HepG2 (cell line): ENCODE measurements around the gene USH2A.

Experiments used
- CBX5 ChIP-seq: sonication (generic); formaldehyde crosslinking; IDR thresholded peaks from 2 replicates; pipeline ENCODE4 v1.4.0; 2020; ENCODE audit warnings: missing genetic modification reagents, borderline replicate concordance
- CTCF ChIP-seq: sonication (generic); formaldehyde crosslinking; IDR thresholded peaks from 2 replicates; pipeline ENCODE4 v1.5.0; 2020; ENCODE audit warnings: mild to moderate bottlenecking, missing genetic modification reagents, moderate library complexity
- EP300 ChIP-seq, 3 experiments: sonication (generic) in 1 of 3; formaldehyde crosslinking in 1 of 3; IDR thresholded peaks; 2 replicates each; pipeline versions ENCODE4 v1.5.1 to v1.6.1; 2011 to 2020; ENCODE audit warnings: low read depth in 2 of 3, low read length in 2 of 3, borderline replicate concordance in 1 of 3, improper control_type of control experiment in 1 of 3, mild to moderate bottlenecking in 1 of 3, missing genetic modification reagents in 1 of 3, moderate library complexity in 1 of 3
- ERF ChIP-seq: IDR thresholded peaks from 2 replicates; pipeline ENCODE4 v1.6.1; 2018; ENCODE audit warnings: missing biosample characterization, missing genetic modification reagents
- EZH2 ChIP-seq: conservative IDR thresholded peaks from 2 replicates; pipeline ENCODE4 v1.6.1; 2012; ENCODE audit warnings: mild to moderate bottlenecking, low read depth, low read length, moderate library complexity
- MXI1 ChIP-seq: IDR thresholded peaks from 3 replicates; pipeline ENCODE4 v1.6.1; 2012; ENCODE audit warnings: low read depth, low read length, inconsistent platforms, borderline replicate concordance
- POLR2A ChIP-seq, 2 experiments: IDR thresholded peaks; 2 replicates each; pipeline ENCODE4 v1.6.1; 2011; ENCODE audit warnings: low read depth in 2 of 2, low read length in 2 of 2, mild to moderate bottlenecking in 1 of 2, moderate library complexity in 1 of 2; ENCODE audit not compliant: insufficient read depth in 1 of 2
- RERE ChIP-seq: IDR thresholded peaks from 2 replicates; pipeline ENCODE4 v1.6.1; 2016; ENCODE audit warnings: low read depth, missing genetic modification reagents, missing compliant biosample characterization
- TARDBP ChIP-seq: sonication (generic); formaldehyde crosslinking; IDR thresholded peaks from 2 replicates; pipeline ENCODE4 v1.8.0; 2022; ENCODE audit warnings: mild to moderate bottlenecking, missing genetic modification reagents
- ZNF484 ChIP-seq: sonication (generic); formaldehyde crosslinking; IDR thresholded peaks from 2 replicates; pipeline ENCODE4 v1.5.1; 2020; ENCODE audit warnings: mild to moderate bottlenecking, low read depth, missing genetic modification reagents, borderline replicate concordance
- ZNF503 ChIP-seq: sonication (generic); formaldehyde crosslinking; IDR thresholded peaks from 2 replicates; pipeline ENCODE4 v1.4.0; 2020; ENCODE audit warnings: missing genetic modification reagents
- TF ChIP-seq, protein P1 (sequence below): sonication (generic); formaldehyde crosslinking; IDR thresholded peaks from 2 replicates; pipeline ENCODE4 v1.8.1; 2022; ENCODE audit warnings: low read depth, mild to moderate bottlenecking, missing genetic modification reagents
- TF ChIP-seq, protein P2 (sequence below): sonication (generic); formaldehyde crosslinking; IDR thresholded peaks from 2 replicates; pipeline ENCODE4 v1.4.0; 2020; ENCODE audit warnings: mild to moderate bottlenecking, missing genetic modification reagents

DNA sequence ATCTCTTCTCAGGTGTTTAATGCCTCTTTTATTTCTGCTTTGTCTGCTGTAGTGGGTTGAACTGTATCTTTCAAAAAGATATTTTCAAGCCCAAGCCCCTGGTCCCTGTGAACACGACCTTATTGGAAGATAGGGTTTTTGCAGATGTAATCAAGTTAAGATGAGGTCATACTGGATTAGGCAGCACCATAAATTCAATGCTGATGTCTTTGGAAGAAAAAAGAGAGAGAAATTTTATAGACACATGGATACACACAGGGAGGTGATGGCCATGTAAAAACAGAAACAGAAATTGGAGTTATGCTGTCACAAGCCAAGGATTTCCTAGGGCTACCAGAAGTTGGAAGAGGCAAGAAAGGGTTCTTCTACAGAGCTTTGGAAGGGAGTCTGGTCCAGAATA lies 554.7 kb downstream of the USH2A start:
- TF ChIP-seq CBX5 (CRISPR knock-in tag) (no peak), CTCF (CRISPR knock-in tag) (no peak), EP300 (IDR thresholded peaks at IDR 0.05; ENCODE audit: low read depth in 2 of 2, low read length in 2 of 2) (no peak), EP300 (CRISPR knock-in tag; IDR thresholded peaks at IDR 0.05; ENCODE audit: borderline replicate concordance) (no peak), MXI1 (no peak), RERE (no peak), ERF (CRISPR knock-in tag) (no peak), POLR2A (IDR thresholded peaks at IDR 0.05; ENCODE audit: insufficient read depth in 1 of 2, low read depth in 2 of 2, low read length in 2 of 2) (no peak), EZH2 (no peak), TARDBP (CRISPR knock-in tag) (no peak), ZNF484 (CRISPR knock-in tag) (no peak), ZNF503 (no peak)
- TF ChIP-seq, protein P1, sequence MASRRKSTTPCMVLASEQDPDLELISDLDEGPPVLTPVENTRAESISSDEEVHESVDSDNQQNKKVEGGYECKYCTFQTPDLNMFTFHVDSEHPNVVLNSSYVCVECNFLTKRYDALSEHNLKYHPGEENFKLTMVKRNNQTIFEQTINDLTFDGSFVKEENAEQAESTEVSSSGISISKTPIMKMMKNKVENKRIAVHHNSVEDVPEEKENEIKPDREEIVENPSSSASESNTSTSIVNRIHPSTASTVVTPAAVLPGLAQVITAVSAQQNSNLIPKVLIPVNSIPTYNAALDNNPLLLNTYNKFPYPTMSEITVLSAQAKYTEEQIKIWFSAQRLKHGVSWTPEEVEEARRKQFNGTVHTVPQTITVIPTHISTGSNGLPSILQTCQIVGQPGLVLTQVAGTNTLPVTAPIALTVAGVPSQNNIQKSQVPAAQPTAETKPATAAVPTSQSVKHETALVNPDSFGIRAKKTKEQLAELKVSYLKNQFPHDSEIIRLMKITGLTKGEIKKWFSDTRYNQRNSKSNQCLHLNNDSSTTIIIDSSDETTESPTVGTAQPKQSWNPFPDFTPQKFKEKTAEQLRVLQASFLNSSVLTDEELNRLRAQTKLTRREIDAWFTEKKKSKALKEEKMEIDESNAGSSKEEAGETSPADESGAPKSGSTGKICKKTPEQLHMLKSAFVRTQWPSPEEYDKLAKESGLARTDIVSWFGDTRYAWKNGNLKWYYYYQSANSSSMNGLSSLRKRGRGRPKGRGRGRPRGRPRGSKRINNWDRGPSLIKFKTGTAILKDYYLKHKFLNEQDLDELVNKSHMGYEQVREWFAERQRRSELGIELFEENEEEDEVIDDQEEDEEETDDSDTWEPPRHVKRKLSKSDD (CRISPR knock-in tag) = no peak
- TF ChIP-seq, protein P2, sequence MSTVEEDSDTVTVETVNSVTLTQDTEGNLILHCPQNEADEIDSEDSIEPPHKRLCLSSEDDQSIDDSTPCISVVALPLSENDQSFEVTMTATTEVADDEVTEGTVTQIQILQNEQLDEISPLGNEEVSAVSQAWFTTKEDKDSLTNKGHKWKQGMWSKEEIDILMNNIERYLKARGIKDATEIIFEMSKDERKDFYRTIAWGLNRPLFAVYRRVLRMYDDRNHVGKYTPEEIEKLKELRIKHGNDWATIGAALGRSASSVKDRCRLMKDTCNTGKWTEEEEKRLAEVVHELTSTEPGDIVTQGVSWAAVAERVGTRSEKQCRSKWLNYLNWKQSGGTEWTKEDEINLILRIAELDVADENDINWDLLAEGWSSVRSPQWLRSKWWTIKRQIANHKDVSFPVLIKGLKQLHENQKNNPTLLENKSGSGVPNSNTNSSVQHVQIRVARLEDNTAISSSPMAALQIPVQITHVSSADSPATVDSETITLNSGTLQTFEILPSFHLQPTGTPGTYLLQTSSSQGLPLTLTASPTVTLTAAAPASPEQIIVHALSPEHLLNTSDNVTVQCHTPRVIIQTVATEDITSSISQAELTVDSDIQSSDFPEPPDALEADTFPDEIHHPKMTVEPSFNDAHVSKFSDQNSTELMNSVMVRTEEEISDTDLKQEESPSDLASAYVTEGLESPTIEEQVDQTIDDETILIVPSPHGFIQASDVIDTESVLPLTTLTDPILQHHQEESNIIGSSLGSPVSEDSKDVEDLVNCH (CRISPR knock-in tag) = no peak
